ENCODE data around the gene TRPV5.

Gene TRPV5

DNA sequence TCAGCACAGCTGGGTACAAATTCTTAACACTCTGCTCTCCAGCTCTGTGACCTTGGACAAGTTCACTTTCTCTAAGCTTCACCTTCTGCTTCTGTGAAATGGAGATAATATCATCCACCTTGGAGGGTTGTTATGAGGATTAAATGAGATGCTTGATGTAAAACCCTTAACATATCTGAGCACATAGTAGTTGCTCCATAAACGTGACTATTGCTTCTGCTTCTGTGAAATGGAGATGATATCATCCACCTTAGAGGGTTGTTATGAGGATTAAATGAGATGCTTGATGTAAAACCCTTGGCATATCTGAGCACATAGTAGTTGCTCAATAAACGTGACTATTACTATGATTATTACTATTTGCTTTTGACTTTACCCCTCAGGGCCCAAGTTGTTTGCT lies 64.1 kb downstream of the TRPV5 start:
- ChIA-PET POLR2A (no interaction called here), CTCF (interaction anchor here (0.7 to 5.0 kb wide), 3 partner anchors 11 to 129 kb away, joined by 3 to 28 read pairs (median 3); no protein-coding TSS in a partner anchor)
- no peak for DNase-seq
- H3K9me3 ChIP-seq (ENCODE audit: control extremely low read depth in 1 of 5, control insufficient read depth in 4 of 5, insufficient read depth in 2 of 5, low read depth in 1 of 5, low read length in 4 of 5), result no peaks in the 10 kb centered on the region
- H3K4me3 ChIP-seq (ENCODE audit: control insufficient read depth in 1 of 7, extremely low read depth in 1 of 7, insufficient read depth in 4 of 7, low read depth in 2 of 7, low read length in 6 of 7), result no peak overlapping the region
- peaks cover 0 to 33% (median 12%) of the 10 kb centered on the region in 4 experiments for H3K36me3 ChIP-seq (ENCODE audit: control insufficient read depth in 4 of 4, insufficient read depth in 4 of 4, low read length in 3 of 4)
- WGBS (ENCODE audit: insufficient coverage), result 100% methylated on average over 1 of the region's 2 CpGs
- H3K27ac ChIP-seq (ENCODE audit: insufficient read depth in 1 of 2, low read depth in 1 of 2, low read length in 2 of 2, poor library complexity in 1 of 2, severe bottlenecking in 2 of 2), result no peak overlapping the region
- peaks cover 0 to 16% (median 15%) of the 10 kb centered on the region in 4 experiments for H3K4me1 ChIP-seq (ENCODE audit: control extremely low read depth in 1 of 4, control insufficient read depth in 4 of 4, insufficient read depth in 4 of 4, low read length in 3 of 4)
- H3K27me3 ChIP-seq (replicated peaks in 2 of 5; ENCODE audit: control insufficient read depth in 4 of 5, insufficient read depth in 5 of 5, low read length in 4 of 5), result no peaks in the 10 kb centered on the region

DNA sequence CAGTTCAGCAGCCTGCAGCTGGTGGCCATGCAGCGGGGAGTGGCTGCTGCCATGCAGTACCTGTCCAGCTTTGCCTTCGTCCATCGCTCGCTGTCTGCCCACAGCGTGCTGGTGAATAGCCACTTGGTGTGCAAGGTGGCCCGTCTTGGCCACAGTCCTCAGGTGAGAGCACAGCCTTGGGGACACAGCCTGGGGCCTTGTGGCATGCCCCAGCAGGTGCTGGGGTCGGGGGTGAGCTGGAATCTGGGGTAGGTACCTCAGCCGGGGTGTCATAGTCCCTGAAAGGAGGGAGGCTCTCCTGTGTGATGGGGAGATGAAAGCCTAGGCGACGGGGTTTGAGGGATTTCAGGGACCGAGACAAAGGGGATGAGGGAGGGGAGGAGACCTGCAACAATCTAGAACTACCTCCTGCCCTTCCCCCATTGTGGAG lies 64.5 kb downstream of the TRPV5 start:
- H3K4me1 ChIP-seq (ENCODE audit: control extremely low read depth in 1 of 4, control insufficient read depth in 4 of 4, insufficient read depth in 4 of 4, low read length in 3 of 4), result peaks cover 0 to 16% (median 15%) of the 10 kb centered on the region in 4 experiments
- no peaks in the 10 kb centered on the region for H3K27me3 ChIP-seq (replicated peaks in 2 of 5; ENCODE audit: control insufficient read depth in 4 of 5, insufficient read depth in 5 of 5, low read length in 4 of 5)
- no peak for DNase-seq
- H3K27ac ChIP-seq (ENCODE audit: insufficient read depth in 1 of 2, low read depth in 1 of 2, low read length in 2 of 2, poor library complexity in 1 of 2, severe bottlenecking in 2 of 2), result no peak overlapping the region
- H3K9me3 ChIP-seq (ENCODE audit: control extremely low read depth in 1 of 5, control insufficient read depth in 4 of 5, insufficient read depth in 2 of 5, low read depth in 1 of 5, low read length in 4 of 5), result no peaks in the 10 kb centered on the region
- 98% methylated on average over 11 of the region's 11 CpGs for WGBS (ENCODE audit: insufficient coverage)
- CTCF ChIA-PET, result interaction anchor here (0.5 to 5.0 kb wide), 5 partner anchors 10 to 128 kb away, joined by 3 to 28 read pairs (median 3); no protein-coding TSS in a partner anchor
- no peak overlapping the region for H3K4me3 ChIP-seq (ENCODE audit: control insufficient read depth in 1 of 7, extremely low read depth in 1 of 7, insufficient read depth in 4 of 7, low read depth in 2 of 7, low read length in 6 of 7)
- POLR2A ChIA-PET, result no interaction called here
- peaks cover under 1 to 37% (median 13%) of the 10 kb centered on the region in 4 experiments for H3K36me3 ChIP-seq (ENCODE audit: control insufficient read depth in 4 of 4, insufficient read depth in 4 of 4, low read length in 3 of 4)

DNA sequence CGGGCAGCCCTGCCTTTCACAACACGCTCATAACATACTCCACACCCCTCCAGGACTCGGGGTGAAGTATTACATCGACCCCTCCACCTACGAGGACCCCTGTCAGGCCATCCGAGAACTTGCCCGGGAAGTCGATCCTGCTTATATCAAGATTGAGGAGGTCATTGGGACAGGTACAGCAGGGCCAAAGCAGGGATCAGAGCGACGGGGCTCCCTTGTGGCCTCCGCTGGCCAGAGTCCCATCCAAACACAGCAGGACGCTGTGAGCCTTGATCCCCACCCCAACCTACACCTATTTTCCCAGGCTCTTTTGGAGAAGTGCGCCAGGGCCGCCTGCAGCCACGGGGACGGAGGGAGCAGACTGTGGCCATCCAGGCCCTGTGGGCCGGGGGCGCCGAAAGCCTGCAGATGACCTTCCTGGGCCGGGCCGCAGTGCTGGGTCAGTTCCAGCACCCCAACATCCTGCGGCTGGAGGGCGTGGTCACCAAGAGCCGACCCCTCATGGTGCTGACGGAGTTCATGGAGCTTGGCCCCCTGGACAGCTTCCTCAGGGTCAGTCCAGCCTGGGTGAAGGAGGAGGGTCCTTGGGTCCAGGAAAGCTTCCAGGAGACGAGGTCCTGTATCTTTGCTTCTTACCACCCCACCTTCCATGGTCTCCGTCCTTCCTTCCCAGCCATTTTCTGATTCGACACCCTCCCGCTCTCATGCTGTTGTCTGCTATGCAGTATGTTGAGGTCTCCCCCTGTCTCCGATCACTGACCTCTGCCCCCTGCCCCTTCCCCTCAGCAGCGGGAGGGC lies 65.2 kb downstream of the TRPV5 start:
- no peak overlapping the region for H3K4me3 ChIP-seq (ENCODE audit: control insufficient read depth in 1 of 7, extremely low read depth in 1 of 7, insufficient read depth in 4 of 7, low read depth in 2 of 7, low read length in 6 of 7)
- no peaks in the 10 kb centered on the region for H3K9me3 ChIP-seq (ENCODE audit: control extremely low read depth in 1 of 5, control insufficient read depth in 4 of 5, insufficient read depth in 2 of 5, low read depth in 1 of 5, low read length in 4 of 5)
- ChIA-PET POLR2A (no interaction called here), CTCF (interaction anchor here (0.5 to 5.0 kb wide), 4 partner anchors 10 to 128 kb away, joined by 3 to 28 read pairs (median 3); no protein-coding TSS in a partner anchor)
- peaks cover 2 to 43% (median 14%) of the 10 kb centered on the region in 4 experiments for H3K36me3 ChIP-seq (ENCODE audit: control insufficient read depth in 4 of 4, insufficient read depth in 4 of 4, low read length in 3 of 4)
- 96% methylated on average over 26 of the region's 31 CpGs for WGBS (ENCODE audit: insufficient coverage)
- DNase-seq, result no peak
- H3K4me1 ChIP-seq (ENCODE audit: control extremely low read depth in 1 of 4, control insufficient read depth in 4 of 4, insufficient read depth in 4 of 4, low read length in 3 of 4), result peaks cover 0 to 16% (median 15%) of the 10 kb centered on the region in 4 experiments
- no peaks in the 10 kb centered on the region for H3K27me3 ChIP-seq (replicated peaks in 2 of 5; ENCODE audit: control insufficient read depth in 4 of 5, insufficient read depth in 5 of 5, low read length in 4 of 5)
- H3K27ac ChIP-seq (ENCODE audit: insufficient read depth in 1 of 2, low read depth in 1 of 2, low read length in 2 of 2, poor library complexity in 1 of 2, severe bottlenecking in 2 of 2), result no peak overlapping the region

DNA sequence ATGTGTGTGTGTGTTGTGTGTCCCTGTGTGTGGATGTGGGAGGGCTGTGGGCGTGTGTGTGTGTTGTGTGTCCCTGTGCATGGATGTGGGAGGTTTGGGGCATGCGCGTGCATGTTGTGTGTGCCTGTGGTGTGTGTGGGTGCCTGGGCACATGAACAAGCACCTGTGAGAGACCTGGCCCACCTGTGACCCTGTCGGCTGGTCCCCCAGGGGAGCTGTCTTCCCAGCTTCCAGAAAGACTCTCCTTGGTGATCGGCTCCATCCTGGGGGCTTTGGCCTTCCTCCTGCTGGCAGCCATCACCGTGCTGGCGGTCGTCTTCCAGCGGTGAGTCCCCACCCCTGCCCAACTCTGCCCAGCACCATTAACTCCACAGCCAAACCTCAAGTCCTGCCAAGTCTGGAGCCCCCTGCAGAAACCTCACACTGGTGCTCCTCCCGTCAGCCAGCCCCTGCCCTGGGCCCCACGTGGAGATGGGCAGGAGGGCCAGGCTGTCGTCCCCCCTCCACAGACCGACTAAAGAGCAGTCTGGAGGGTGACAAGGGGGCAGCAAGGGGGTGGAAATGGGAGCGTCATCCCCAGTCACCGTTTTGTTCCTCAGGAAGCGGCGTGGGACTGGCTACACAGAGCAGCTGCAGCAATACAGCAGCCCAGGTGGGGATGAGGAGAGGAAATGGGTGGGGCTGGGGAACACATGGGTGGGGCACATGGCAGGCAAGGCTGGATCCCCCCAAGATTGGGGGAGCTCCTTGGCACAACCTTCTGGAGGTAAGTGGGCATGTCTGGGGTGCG lies 66.0 kb downstream of the TRPV5 start:
- DNase-seq, result no peak
- Histone ChIP-seq H3K36me3 (ENCODE audit: control insufficient read depth in 4 of 4, insufficient read depth in 4 of 4, low read length in 3 of 4) (peaks cover 2 to 51% (median 19%) of the 10 kb centered on the region in 4 experiments), H3K27ac (ENCODE audit: insufficient read depth in 1 of 2, low read depth in 1 of 2, low read length in 2 of 2, poor library complexity in 1 of 2, severe bottlenecking in 2 of 2) (no peak overlapping the region), H3K9me3 (ENCODE audit: control extremely low read depth in 1 of 5, control insufficient read depth in 4 of 5, insufficient read depth in 2 of 5, low read depth in 1 of 5, low read length in 4 of 5) (no peaks in the 10 kb centered on the region), H3K4me3 (ENCODE audit: control insufficient read depth in 1 of 7, extremely low read depth in 1 of 7, insufficient read depth in 4 of 7, low read depth in 2 of 7, low read length in 6 of 7) (no peak overlapping the region), H3K27me3 (replicated peaks in 2 of 5; ENCODE audit: control insufficient read depth in 4 of 5, insufficient read depth in 5 of 5, low read length in 4 of 5) (no peaks in the 10 kb centered on the region), H3K4me1 (ENCODE audit: control extremely low read depth in 1 of 4, control insufficient read depth in 4 of 4, insufficient read depth in 4 of 4, low read length in 3 of 4) (peaks cover 0 to 16% (median 15%) of the 10 kb centered on the region in 4 experiments)
- WGBS (ENCODE audit: insufficient coverage), result 89% methylated on average over 12 of the region's 18 CpGs
- ChIA-PET POLR2A (no interaction called here), CTCF (interaction anchor here (0.6 to 5.0 kb wide), 7 partner anchors 10 to 551 kb away, joined by 3 to 28 read pairs (median 5); partner anchors contain the start of gene EPHB6)

DNA sequence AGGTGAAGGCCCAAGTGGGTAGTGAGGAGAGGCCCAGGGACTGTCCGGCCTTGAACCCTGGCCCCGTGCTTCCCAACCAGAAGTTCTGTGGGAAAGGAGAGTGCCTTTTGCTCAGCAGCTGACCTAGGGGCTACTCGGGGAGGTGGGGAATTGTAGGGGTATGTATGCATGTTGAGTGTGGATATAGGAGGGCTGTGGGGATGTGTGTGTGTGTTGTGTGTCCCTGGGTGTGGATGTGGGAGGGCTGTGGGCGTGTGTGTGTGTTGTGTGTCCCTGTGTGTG lies 66.5 kb downstream of the TRPV5 start:
- DNase-seq, result no peak
- WGBS (ENCODE audit: insufficient coverage), result 83% methylated on average over 1 of the region's 4 CpGs
- CTCF ChIA-PET, result interaction anchor here (0.6 to 5.0 kb wide), 6 partner anchors 10 to 550 kb away, joined by 3 to 28 read pairs (median 6); partner anchors contain the start of gene EPHB6
- no peak overlapping the region for H3K4me3 ChIP-seq (ENCODE audit: control insufficient read depth in 1 of 7, extremely low read depth in 1 of 7, insufficient read depth in 4 of 7, low read depth in 2 of 7, low read length in 6 of 7)
- peaks cover 0 to 16% (median 15%) of the 10 kb centered on the region in 4 experiments for H3K4me1 ChIP-seq (ENCODE audit: control extremely low read depth in 1 of 4, control insufficient read depth in 4 of 4, insufficient read depth in 4 of 4, low read length in 3 of 4)
- no peak overlapping the region for H3K27ac ChIP-seq (ENCODE audit: insufficient read depth in 1 of 2, low read depth in 1 of 2, low read length in 2 of 2, poor library complexity in 1 of 2, severe bottlenecking in 2 of 2)
- POLR2A ChIA-PET, result no interaction called here
- no peaks in the 10 kb centered on the region for H3K9me3 ChIP-seq (ENCODE audit: control extremely low read depth in 1 of 5, control insufficient read depth in 4 of 5, insufficient read depth in 2 of 5, low read depth in 1 of 5, low read length in 4 of 5)
- no peaks in the 10 kb centered on the region for H3K27me3 ChIP-seq (replicated peaks in 2 of 5; ENCODE audit: control insufficient read depth in 4 of 5, insufficient read depth in 5 of 5, low read length in 4 of 5)
- H3K36me3 ChIP-seq (ENCODE audit: control insufficient read depth in 4 of 4, insufficient read depth in 4 of 4, low read length in 3 of 4), result peaks cover 2 to 47% (median 21%) of the 10 kb centered on the region in 4 experiments

DNA sequence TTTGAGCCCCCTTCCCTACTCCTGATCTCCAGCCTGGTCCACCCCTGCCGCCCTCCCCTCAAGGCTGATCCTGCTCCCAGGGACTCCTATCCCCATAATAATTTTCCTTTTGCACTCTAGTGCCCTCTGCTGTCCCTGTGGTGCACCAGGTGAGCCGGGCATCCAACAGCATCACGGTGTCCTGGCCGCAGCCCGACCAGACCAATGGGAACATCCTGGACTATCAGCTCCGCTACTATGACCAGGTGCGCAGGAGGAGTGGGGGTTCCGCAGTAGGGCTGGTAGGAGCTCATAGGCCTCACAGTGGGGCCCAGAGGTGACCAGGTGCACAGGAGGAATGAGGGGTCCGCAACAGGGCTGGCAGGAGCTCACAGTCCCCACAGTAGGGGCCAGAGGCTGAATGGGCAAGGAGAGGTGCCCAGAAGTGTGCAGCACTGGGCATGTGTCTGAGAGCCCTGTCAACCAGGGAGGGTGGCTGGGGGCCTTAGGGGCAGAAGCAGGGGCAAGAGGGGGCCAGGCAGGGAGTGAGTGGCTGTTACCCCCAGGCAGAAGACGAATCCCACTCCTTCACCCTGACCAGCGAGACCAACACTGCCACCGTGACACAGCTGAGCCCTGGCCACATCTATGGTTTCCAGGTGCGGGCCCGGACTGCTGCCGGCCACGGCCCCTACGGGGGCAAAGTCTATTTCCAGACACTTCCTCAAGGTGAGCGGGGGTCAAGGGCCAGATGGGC lies 67.0 kb downstream of the TRPV5 start:
- 77% methylated on average over 11 of the region's 18 CpGs for WGBS (ENCODE audit: insufficient coverage)
- peaks cover 7 to 43% (median 21%) of the 10 kb centered on the region in 4 experiments for H3K36me3 ChIP-seq (ENCODE audit: control insufficient read depth in 4 of 4, insufficient read depth in 4 of 4, low read length in 3 of 4)
- ChIA-PET POLR2A (no interaction called here), CTCF (interaction anchor here (0.6 to 5.0 kb wide), 15 partner anchors 9 to 443 kb away, joined by 3 to 28 read pairs (median 4); partner anchors contain the start of gene EPHB6)
- H3K4me3 ChIP-seq (ENCODE audit: control insufficient read depth in 1 of 7, extremely low read depth in 1 of 7, insufficient read depth in 4 of 7, low read depth in 2 of 7, low read length in 6 of 7), result no peak overlapping the region
- no peaks in the 10 kb centered on the region for H3K27me3 ChIP-seq (replicated peaks in 2 of 5; ENCODE audit: control insufficient read depth in 4 of 5, insufficient read depth in 5 of 5, low read length in 4 of 5)
- peaks cover 0 to 16% (median 15%) of the 10 kb centered on the region in 4 experiments for H3K4me1 ChIP-seq (ENCODE audit: control extremely low read depth in 1 of 4, control insufficient read depth in 4 of 4, insufficient read depth in 4 of 4, low read length in 3 of 4)
- no peak overlapping the region for H3K27ac ChIP-seq (ENCODE audit: insufficient read depth in 1 of 2, low read depth in 1 of 2, low read length in 2 of 2, poor library complexity in 1 of 2, severe bottlenecking in 2 of 2)
- no peaks in the 10 kb centered on the region for H3K9me3 ChIP-seq (ENCODE audit: control extremely low read depth in 1 of 5, control insufficient read depth in 4 of 5, insufficient read depth in 2 of 5, low read depth in 1 of 5, low read length in 4 of 5)
- no peak for DNase-seq
